Panc1 (cell line): ENCODE results near the gene CFAP119. TPM values are rescaled to one million over a fixed set of nuclear protein-coding genes. Genes with fewer than 3 reads are reported as not detected.

Experiments used
- ATAC-seq: fragments of 200-7000 bp; cut with Tn5 transposase; 2 replicates; pipeline ENCODE4 v1.9.1; 2020; ENCODE audit warnings: mild to moderate bottlenecking, moderate library complexity
- BruUV-seq: library from RNA; stranded (reverse); fragments of 400-500 nt; replicated peaks from 2 replicates; lab custom pipeline; 2021; lab: Mats Ljungman, UMichigan
- CTCF ChIA-PET: fragments of 300-600 bp; sonication (Branson Sonifier 250); formaldehyde crosslinking; loops from one replicate; lab custom pipeline; 2022; ENCODE audit warnings: antibody characterized with exemption; lab: Charles Lee
- POLR2A ChIA-PET: fragments of 300-600 bp; sonication (Branson Sonifier 250); formaldehyde crosslinking; loops from one replicate; lab custom pipeline; 2022; ENCODE audit warnings: antibody characterized with exemption; lab: Charles Lee
- DNase-seq: peaks from one replicate; pipeline ENCODE4 v3.0.0-alpha.2; 2010; ENCODE audit warnings: low read depth, low spot score
- H3K27ac ChIP-seq: 2 replicates; pipeline ENCODE4 v1.5.1; 2011; ENCODE audit warnings: mild to moderate bottlenecking, low read length, inconsistent platforms
- H3K27me3 ChIP-seq: fragments of 200-500 bp; sonication (Bioruptor generic); 2 replicates; pipeline ENCODE4 v1.6.0; 2014; ENCODE audit warnings: low read length, inconsistent platforms; ENCODE audit not compliant: control insufficient read depth, insufficient read depth
- H3K36me3 ChIP-seq: fragments of 200-500 bp; sonication (Bioruptor generic); 2 replicates; pipeline ENCODE4 v1.5.1; 2014; ENCODE audit warnings: inconsistent platforms, mild to moderate bottlenecking, low read length, moderate library complexity; ENCODE audit not compliant: control insufficient read depth, insufficient read depth
- H3K4me1 ChIP-seq: 2 replicates; pipeline ENCODE4 v1.5.1; 2011; ENCODE audit warnings: inconsistent platforms, mild to moderate bottlenecking, low read length, moderate library complexity; ENCODE audit not compliant: control insufficient read depth, insufficient read depth
- H3K4me3 ChIP-seq, 2 experiments: 2 replicates each; pipeline ENCODE4 v1.5.1; 2011 to 2012; ENCODE audit warnings: low read depth in 2 of 2, low read length in 2 of 2, mild to moderate bottlenecking in 2 of 2, inconsistent platforms in 1 of 2, moderate library complexity in 1 of 2
- H3K9me3 ChIP-seq: fragments of 200-500 bp; sonication (Bioruptor generic); 2 replicates; pipeline ENCODE4 v1.5.1; 2014; ENCODE audit warnings: low read depth, mild to moderate bottlenecking, inconsistent platforms, low read length, moderate library complexity; ENCODE audit not compliant: control insufficient read depth, insufficient read depth
- CTCF ChIP-seq: fragments of 450-650 bp; IDR thresholded peaks from 2 replicates; pipeline ENCODE4 v1.5.1; 2017; ENCODE audit warnings: mild to moderate bottlenecking
- POLR2AphosphoS5 ChIP-seq: IDR thresholded peaks from 2 replicates; pipeline ENCODE4 v1.6.1; 2012; ENCODE audit warnings: mild to moderate bottlenecking, low read depth, low read length, moderate library complexity
- REST ChIP-seq, 2 experiments: IDR thresholded peaks; 2 replicates each; pipeline ENCODE4 v1.6.1; 2011 to 2012; ENCODE audit warnings: low read depth in 2 of 2, control low read depth in 1 of 2, low read length in 1 of 2, mild to moderate bottlenecking in 1 of 2, moderate library complexity in 1 of 2; ENCODE audit not compliant: insufficient read depth in 1 of 2
- SIN3A ChIP-seq: IDR thresholded peaks from 2 replicates; pipeline ENCODE4 v1.6.1; 2012; ENCODE audit warnings: low read depth, mild to moderate bottlenecking, low read length, moderate library complexity, borderline replicate concordance; ENCODE audit not compliant: insufficient read depth
- TCF7L2 ChIP-seq: IDR thresholded peaks from 2 replicates; pipeline ENCODE4 v1.6.1; 2011; ENCODE audit warnings: mild to moderate bottlenecking, low read depth, low read length, inconsistent platforms
- in situ Hi-C: cut with HindIII; loops from 2 replicates; pipeline ENCODE4 v1.10.0; 2016; ENCODE audit warnings: low sequenced_read_pairs, low pct_unique_long_range_greater_than_20kb
- intact Hi-C: fragments of 100-400 bp; cut with micrococcal nuclease; formaldehyde crosslinking; loops from one replicate; pipeline ENCODE4 v1.10.0; 2022; ENCODE audit not compliant: unreplicated experiment
- total RNA-seq: library from RNA; stranded (reverse); gene quantifications from one replicate; pipeline ENCODE4 v1.2.1, GENCODE V29; 2021; ENCODE audit not compliant: unreplicated experiment

Gene CFAP119
- total RNA-seq, 1 experiment from 2014 or later: 21.0 TPM

GRCh38 chr16:30782486-30783279 lies 20.8 kb upstream of the CFAP119 start:
- CTCF ChIA-PET: no interaction called here
- in situ Hi-C loops (no loop called here), intact Hi-C loops (no loop called here)
- Histone ChIP-seq H3K36me3 (peaks cover 8% of the 10 kb centered on the region; the same call in 1 of the 2 replicates), H3K27ac (no peak overlapping the region), H3K4me3 (no peak overlapping the region), H3K4me1 (peaks cover 20% of the 10 kb centered on the region), H3K9me3 (no peaks in the 10 kb centered on the region), H3K27me3 (no peaks in the 10 kb centered on the region)
- POLR2A ChIA-PET: interaction anchor here (0.6 kb wide), 1 partner anchor 119 kb away, joined by 3 read pairs; no protein-coding TSS in a partner anchor
- no peak for ATAC-seq
- no TSS peak for BruUV-seq
- DNase-seq: no peak
- TF ChIP-seq REST (IDR thresholded peaks at IDR 0.05; ENCODE audit: insufficient read depth in 1 of 2, low read depth in 2 of 2, low read length in 1 of 2) (no peak), SIN3A (no peak), TCF7L2 (no peak), CTCF (no peak), POLR2AphosphoS5 (no peak)

- H3K4me1 ChIP-seq: peaks cover 17% of the 10 kb centered on the region
- no peaks in the 10 kb centered on the region for H3K9me3 ChIP-seq
- CTCF ChIA-PET: no interaction called here
- H3K27ac ChIP-seq: no peak overlapping the region
- POLR2A ChIA-PET: no interaction called here
- no peak for TF ChIP-seq CTCF
- TF ChIP-seq REST (IDR thresholded peaks at IDR 0.05; ENCODE audit: insufficient read depth in 1 of 2, low read depth in 2 of 2, low read length in 1 of 2): no peak
- TF ChIP-seq TCF7L2: no peak
- TF ChIP-seq POLR2AphosphoS5: no peak
- BruUV-seq: no TSS peak
- no peaks in the 10 kb centered on the region for H3K27me3 ChIP-seq
- peaks cover 2% of the 10 kb centered on the region; the same call in 1 of the 2 replicates for H3K36me3 ChIP-seq
- intact Hi-C loops: no loop called here
- no peak for ATAC-seq
- DNase-seq: no peak
- in situ Hi-C loops: no loop called here
- no peak overlapping the region for H3K4me3 ChIP-seq
These were observed 18.7 kb upstream of the CFAP119 start for GRCh38 chr16:30780549-30780948.
